SK-N-SH (cell line): ENCODE measurements around the gene PAM.

ENCODE experiments used
- CTCF ChIP-seq: fragments of 200-600 bp; sonication (generic); IDR thresholded peaks from 2 replicates; pipeline ENCODE4 v1.6.1; 2017; ENCODE audit warnings: antibody characterized with exemption, mild to moderate bottlenecking, moderate library complexity
- EZH2phosphoT487 ChIP-seq: fragments of 200-600 bp; sonication (generic); IDR thresholded peaks from 2 replicates; pipeline ENCODE4 v1.6.1; 2017; ENCODE audit warnings: low read depth, mixed run types, mild to moderate bottlenecking, antibody characterized with exemption, moderate library complexity, borderline replicate concordance
- JUND ChIP-seq: IDR thresholded peaks from 2 replicates; pipeline ENCODE4 v1.4.0; 2012

GRCh38 chr5:102767862-102768261, 12.8 kb downstream of the PAM start:
- no peak for TF ChIP-seq CTCF
- TF ChIP-seq EZH2phosphoT487: no peak
- no peak for TF ChIP-seq JUND
